RWPE2 (cell line): ENCODE data around the gene DNAH2.

ENCODE experiments used
- ATAC-seq: fragments of 200-7000 bp; cut with Tn5 transposase; 3 replicates; pipeline ENCODE4 v1.9.1; 2021; ENCODE audit warnings: low read depth
- DNase-seq: peaks from one replicate; pipeline ENCODE4 v3.0.0-alpha.2; 2020; ENCODE audit warnings: low spot score
- H3K27ac ChIP-seq: fragments of 450-650 bp; 2 replicates; pipeline ENCODE4 v1.5.1; 2017; ENCODE audit warnings: mild to moderate bottlenecking; ENCODE audit not compliant: poor library complexity, severe bottlenecking
- H3K27me3 ChIP-seq: fragments of 250-450 bp; sonication (Bioruptor Pico); 2 replicates; pipeline ENCODE4 v1.5.1; 2021; ENCODE audit warnings: mild to moderate bottlenecking, moderate library complexity; ENCODE audit not compliant: insufficient read depth, poor library complexity, severe bottlenecking
- H3K36me3 ChIP-seq: fragments of 250-450 bp; sonication (Bioruptor Pico); 2 replicates; pipeline ENCODE4 v1.5.1; 2020; ENCODE audit warnings: low read depth, mild to moderate bottlenecking, moderate library complexity
- H3K4me1 ChIP-seq: fragments of 250-450 bp; sonication (Bioruptor Pico); 2 replicates; pipeline ENCODE4 v1.5.1; 2021; ENCODE audit warnings: mild to moderate bottlenecking, moderate library complexity; ENCODE audit not compliant: insufficient read depth, poor library complexity, severe bottlenecking
- H3K4me3 ChIP-seq: fragments of 250-450 bp; sonication (Bioruptor Pico); 2 replicates; pipeline ENCODE4 v1.5.1; 2021; ENCODE audit warnings: mild to moderate bottlenecking, moderate library complexity; ENCODE audit not compliant: severe bottlenecking
- H3K9me3 ChIP-seq: fragments of 250-450 bp; sonication (Bioruptor Pico); 2 replicates; pipeline ENCODE4 v1.5.1; 2021; ENCODE audit warnings: mild to moderate bottlenecking, moderate library complexity; ENCODE audit not compliant: severe bottlenecking
- TF ChIP-seq, protein P1 (sequence below): fragments of 450-650 bp; IDR thresholded peaks from one replicate; pipeline ENCODE4 v1.5.1; 2017; ENCODE audit warnings: mild to moderate bottlenecking, moderate library complexity; ENCODE audit not compliant: poor library complexity, severe bottlenecking

DNAH2 gene

GRCh38 chr17:7845359-7846062 is 128.0 kb downstream of the DNAH2 start:
- no peaks in the 10 kb centered on the region for H3K27me3 ChIP-seq
- ATAC-seq (no peak), DNase-seq (no peak)
- H3K36me3 ChIP-seq = peaks cover 41% of the 10 kb centered on the region
- H3K9me3 ChIP-seq = no peaks in the 10 kb centered on the region
- TF ChIP-seq, protein P1, sequence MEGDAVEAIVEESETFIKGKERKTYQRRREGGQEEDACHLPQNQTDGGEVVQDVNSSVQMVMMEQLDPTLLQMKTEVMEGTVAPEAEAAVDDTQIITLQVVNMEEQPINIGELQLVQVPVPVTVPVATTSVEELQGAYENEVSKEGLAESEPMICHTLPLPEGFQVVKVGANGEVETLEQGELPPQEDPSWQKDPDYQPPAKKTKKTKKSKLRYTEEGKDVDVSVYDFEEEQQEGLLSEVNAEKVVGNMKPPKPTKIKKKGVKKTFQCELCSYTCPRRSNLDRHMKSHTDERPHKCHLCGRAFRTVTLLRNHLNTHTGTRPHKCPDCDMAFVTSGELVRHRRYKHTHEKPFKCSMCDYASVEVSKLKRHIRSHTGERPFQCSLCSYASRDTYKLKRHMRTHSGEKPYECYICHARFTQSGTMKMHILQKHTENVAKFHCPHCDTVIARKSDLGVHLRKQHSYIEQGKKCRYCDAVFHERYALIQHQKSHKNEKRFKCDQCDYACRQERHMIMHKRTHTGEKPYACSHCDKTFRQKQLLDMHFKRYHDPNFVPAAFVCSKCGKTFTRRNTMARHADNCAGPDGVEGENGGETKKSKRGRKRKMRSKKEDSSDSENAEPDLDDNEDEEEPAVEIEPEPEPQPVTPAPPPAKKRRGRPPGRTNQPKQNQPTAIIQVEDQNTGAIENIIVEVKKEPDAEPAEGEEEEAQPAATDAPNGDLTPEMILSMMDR = no peak
- peaks cover 2% of the 10 kb centered on the region for H3K4me1 ChIP-seq
- peak overlapping the region; percentile 46 for H3K4me3 ChIP-seq
- peak overlapping the region; percentile 97 for H3K27ac ChIP-seq

DNA sequence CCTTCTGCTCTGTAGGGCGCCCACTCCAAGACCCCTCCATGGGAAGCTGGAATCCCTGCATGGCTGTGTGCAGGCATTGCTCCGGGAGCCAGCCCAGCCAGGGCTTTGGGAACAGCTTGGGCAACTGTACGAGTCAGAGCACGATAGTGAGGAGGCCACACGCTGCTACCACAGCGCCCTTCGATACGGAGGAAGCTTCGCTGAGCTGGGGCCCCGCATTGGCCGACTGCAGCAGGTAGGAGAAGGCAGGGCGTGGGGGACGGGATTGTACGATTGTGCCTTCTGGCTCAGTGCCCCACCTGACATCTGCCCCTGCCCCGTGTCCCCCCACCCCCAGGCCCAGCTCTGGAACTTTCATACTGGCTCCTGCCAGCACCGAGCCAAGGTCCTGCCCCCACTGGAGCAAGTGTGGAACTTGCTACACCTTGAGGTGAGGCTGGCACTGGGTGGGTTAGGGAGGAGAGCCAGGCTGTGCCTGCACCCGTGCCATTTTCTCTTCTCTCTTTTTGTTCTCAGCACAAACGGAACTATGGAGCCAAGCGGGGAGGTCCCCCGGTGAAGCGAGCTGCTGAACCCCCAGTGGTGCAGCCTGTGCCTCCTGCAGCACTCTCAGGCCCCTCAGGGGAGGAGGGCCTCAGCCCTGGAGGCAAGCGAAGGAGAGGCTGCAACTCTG is 128.7 kb downstream of the DNAH2 start:
- no peaks in the 10 kb centered on the region for H3K9me3 ChIP-seq
- DNase-seq (no peak), ATAC-seq (no peak)
- no peak overlapping the region for H3K4me3 ChIP-seq
- no peaks in the 10 kb centered on the region for H3K27me3 ChIP-seq
- peaks cover under 1% of the 10 kb centered on the region for H3K4me1 ChIP-seq
- TF ChIP-seq, protein P1 = no peak
- H3K36me3 ChIP-seq = peaks cover 41% of the 10 kb centered on the region
- H3K27ac ChIP-seq = peak overlapping the region; percentile 97

GRCh38 chr17:7846765-7847661 is 129.5 kb downstream of the DNAH2 start:
- Histone ChIP-seq H3K27me3 (no peaks in the 10 kb centered on the region), H3K4me1 (no peaks in the 10 kb centered on the region), H3K9me3 (no peaks in the 10 kb centered on the region), H3K36me3 (peaks cover 47% of the 10 kb centered on the region), H3K4me3 (no peak overlapping the region), H3K27ac (no peak overlapping the region)
- TF ChIP-seq, protein P1 = no peak
- ATAC-seq (no peak), DNase-seq (peak; percentile 60)

DNA sequence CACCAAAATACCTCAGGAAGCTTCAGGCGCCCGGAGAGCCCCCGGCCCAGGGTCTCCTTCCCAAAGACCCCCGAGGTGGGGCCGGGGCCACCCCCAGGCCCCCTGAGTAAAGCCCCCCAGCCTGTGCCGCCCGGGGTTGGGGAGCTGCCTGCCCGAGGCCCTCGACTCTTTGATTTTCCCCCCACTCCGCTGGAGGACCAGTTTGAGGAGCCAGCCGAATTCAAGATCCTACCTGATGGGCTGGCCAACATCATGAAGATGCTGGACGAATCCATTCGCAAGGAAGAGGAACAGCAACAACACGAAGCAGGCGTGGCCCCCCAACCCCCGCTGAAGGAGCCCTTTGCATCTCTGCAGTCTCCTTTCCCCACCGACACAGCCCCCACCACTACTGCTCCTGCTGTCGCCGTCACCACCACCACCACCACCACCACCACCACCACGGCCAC is 130.6 kb downstream of the DNAH2 start:
- ATAC-seq (no peak), DNase-seq (peak; percentile 53)
- H3K9me3 ChIP-seq = no peaks in the 10 kb centered on the region
- no peaks in the 10 kb centered on the region for H3K27me3 ChIP-seq
- H3K27ac ChIP-seq = no peak overlapping the region
- peaks cover 59% of the 10 kb centered on the region for H3K36me3 ChIP-seq
- no peaks in the 10 kb centered on the region for H3K4me1 ChIP-seq
- TF ChIP-seq, protein P1 = no peak
- no peak overlapping the region for H3K4me3 ChIP-seq
